AG04449 (cell line): ENCODE results near the gene FAU.

Source experiments
- CTCF ChIA-PET: fragments of 350-600 bp; formaldehyde crosslinking; extraction: SDS; loops from one replicate; lab custom pipeline; 2021; ENCODE audit warnings: antibody characterized with exemption; lab: Yijun Ruan, JAX
- POLR2A ChIA-PET: fragments of 400-600, 350-600 bp; formaldehyde crosslinking; extraction: SDS; loops from one replicate; lab custom pipeline; 2020; ENCODE audit warnings: antibody characterized with exemption, inconsistent platforms; lab: Yijun Ruan, JAX
- DNase-seq: peaks from one replicate; pipeline ENCODE4 v3.0.0-alpha.2; 2010; ENCODE audit warnings: low read depth, low spot score
- H3K4me3 ChIP-seq: 2 replicates; pipeline ENCODE4 v1.5.1; 2011; ENCODE audit warnings: low read depth, mild to moderate bottlenecking, control low read depth, low read length
- CTCF ChIP-seq: IDR thresholded peaks from one replicate; pipeline ENCODE4 v1.5.1; 2011; ENCODE audit warnings: mild to moderate bottlenecking, moderate library complexity, low read length, control low read depth, inconsistent platforms; ENCODE audit not compliant: insufficient read depth; ENCODE audit errors: missing control alignments

FAU gene

GRCh38 chr11:65147352-65148075 lies 25.6 kb upstream of the FAU start:
- no peak for DNase-seq
- TF ChIP-seq CTCF = no peak
- POLR2A ChIA-PET = interaction anchor here (0.6 kb wide), 1 partner anchor 14 kb away, joined by 3 read pairs; no protein-coding TSS in a partner anchor
- H3K4me3 ChIP-seq = no peak overlapping the region
- CTCF ChIA-PET = interaction anchor here (1.4 to 1.9 kb wide), 4 partner anchors 12 to 184 kb away, joined by 3 to 11 read pairs (median 6); partner anchors contain the start of gene TM7SF2

GRCh38 chr11:65141896-65142494 lies 20.1 kb upstream of the FAU start:
- no peak for TF ChIP-seq CTCF
- H3K4me3 ChIP-seq = no peak overlapping the region
- POLR2A ChIA-PET = no interaction called here
- no peak for DNase-seq
- CTCF ChIA-PET = no interaction called here

- no peak overlapping the region for H3K4me3 ChIP-seq
- no peak for TF ChIP-seq CTCF
- ChIA-PET CTCF (interaction anchor here (1.3 to 2.4 kb wide), 5 partner anchors 11 to 193 kb away, joined by 3 to 11 read pairs (median 4); partner anchors contain the start of genes TM7SF2 and ZNHIT2), POLR2A (no interaction called here)
- no peak for DNase-seq
Observed at GRCh38 chr11:65136515-65137096, 14.7 kb upstream of the FAU start.

GRCh38 chr11:65135633-65136145 lies 13.8 kb upstream of the FAU start:
- CTCF ChIA-PET = interaction anchor here (0.8 to 2.4 kb wide), 7 partner anchors 12 to 194 kb away, joined by 3 to 11 read pairs (median 4); partner anchors contain the start of genes TM7SF2 and ZNHIT2
- H3K4me3 ChIP-seq = peak overlapping the region; percentile 95
- DNase-seq = no peak
- POLR2A ChIA-PET = interaction anchor here (0.5 to 3.1 kb wide), 9 partner anchors 10 to 290 kb away, joined by 3 to 20 read pairs (median 4); partner anchors contain the start of genes CAPN1, FAU, MRPL49 and NEAT1
- no peak for TF ChIP-seq CTCF

- CTCF ChIA-PET = interaction anchor here (0.8 to 2.4 kb wide), 8 partner anchors 13 to 287 kb away, joined by 3 to 11 read pairs (median 4); partner anchors contain the start of gene ZNHIT2
- no peak for TF ChIP-seq CTCF
- peak; percentile 87 for DNase-seq
- peak overlapping the region; percentile 95 for H3K4me3 ChIP-seq
- POLR2A ChIA-PET = interaction anchor here (0.5 to 3.1 kb wide), 11 partner anchors 10 to 289 kb away, joined by 3 to 20 read pairs (median 4); partner anchors contain the start of genes CAPN1, FAU, MRPL49 and NEAT1
Observed at GRCh38 chr11:65134952-65135632, 13.2 kb upstream of the FAU start.
